NCI-H69 (cell line): ENCODE measurements around the gene ASB10.

Source experiments
- DNase-seq: peaks from one replicate; lab custom pipeline; 2025; lab: John Stamatoyannopoulos, UW

Gene ASB10

DNA sequence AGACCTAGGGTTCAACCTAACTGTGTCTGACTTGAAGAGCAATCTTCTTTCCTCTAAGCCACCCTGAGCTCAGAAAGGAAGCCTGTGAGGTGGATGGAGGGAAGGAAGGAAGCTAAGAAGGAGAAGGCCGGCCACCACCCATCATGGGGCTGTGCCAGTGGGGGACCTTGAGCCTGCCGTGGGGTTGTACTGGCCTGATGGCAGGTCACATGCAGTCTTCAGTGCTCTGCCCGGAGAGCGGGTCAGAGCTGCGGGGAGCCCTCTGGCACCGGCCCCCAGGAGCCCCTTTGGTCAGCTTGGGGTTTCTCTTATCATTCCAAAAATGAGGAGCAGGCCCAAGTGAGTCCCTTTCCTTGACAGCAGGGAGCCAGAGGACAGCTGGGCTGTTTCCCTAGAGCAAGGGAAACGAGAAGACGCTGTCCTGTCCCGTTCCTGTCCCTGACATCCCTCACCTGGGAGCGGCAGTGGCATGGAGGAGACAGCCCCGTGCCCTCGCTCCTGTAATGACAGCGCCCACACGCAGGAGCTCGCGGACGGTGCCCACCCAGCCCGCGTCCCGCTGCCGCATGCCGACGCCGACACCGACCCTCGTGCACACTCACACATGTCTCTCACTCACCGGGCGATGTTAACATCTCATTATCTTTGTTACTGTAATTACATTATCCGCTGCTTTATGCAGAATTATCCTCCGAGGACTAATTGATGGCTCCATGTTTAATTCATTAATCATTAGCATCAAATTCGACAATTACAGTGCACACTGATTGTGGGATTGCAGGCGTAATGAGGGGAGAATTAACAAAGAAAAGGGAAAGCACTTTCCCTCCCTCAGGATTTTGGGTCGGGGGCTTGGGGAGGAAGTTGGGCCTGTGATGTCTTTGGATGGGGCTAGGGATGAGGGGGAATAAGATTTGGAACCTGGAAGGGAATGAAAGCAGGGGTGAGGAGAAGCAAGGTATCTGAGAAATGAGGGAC is 50.9 kb downstream of the ASB10 start:
- no peak for DNase-seq

DNA sequence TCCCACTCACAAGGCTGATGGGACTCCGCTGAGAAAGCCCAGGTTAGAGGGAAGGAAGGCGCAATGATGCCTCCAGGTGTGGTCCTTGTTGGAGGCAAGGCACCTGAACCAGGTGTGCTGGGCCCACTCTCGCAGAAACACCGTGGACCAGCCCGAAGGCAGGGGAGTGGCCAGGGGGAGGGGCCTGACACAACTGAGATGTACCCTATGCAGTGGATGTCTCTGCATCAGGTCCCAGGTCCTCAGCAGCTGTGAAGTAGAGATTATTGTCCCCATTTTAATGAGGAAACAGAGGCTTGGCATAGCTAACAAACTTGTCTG is 51.6 kb downstream of the ASB10 start:
- DNase-seq = no peak

DNA sequence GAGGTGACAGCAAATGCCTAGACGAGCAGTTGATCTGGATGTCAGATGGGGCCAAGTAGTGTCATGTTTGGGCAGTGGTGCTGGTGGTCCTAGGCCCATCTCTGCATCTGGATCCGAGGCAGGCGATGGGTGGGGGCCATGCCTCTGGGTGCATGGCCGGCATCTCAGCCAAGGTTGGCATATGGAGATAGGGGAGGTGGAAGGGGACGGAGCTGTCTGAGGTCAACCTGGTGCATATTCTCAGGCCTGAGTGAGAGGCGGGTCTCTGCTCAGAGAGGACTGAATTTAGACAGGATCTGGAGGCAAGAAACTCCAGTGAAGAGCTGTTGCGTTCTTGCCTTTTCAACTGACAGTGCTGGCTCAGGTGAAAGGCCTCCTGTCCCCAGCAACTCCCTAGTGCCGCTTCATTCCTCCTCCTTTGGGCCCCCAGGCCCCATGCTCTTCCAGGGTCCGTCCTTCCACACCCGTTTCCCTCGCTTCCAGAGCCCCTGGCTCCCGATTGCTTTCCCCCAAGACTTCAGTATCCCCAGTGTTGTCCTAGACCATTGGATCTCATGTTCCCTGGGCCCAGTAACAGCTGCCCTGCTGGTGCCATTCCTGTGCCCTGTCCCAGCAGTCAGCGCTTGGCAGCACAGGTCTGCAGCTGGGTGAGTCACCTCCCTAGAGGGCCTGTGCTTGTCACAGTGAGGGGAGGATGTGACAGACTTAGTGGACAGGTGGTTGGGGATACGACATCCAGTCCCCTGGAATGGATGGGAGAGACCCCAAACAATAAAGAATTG is 52.1 kb downstream of the ASB10 start:
- no peak for DNase-seq

DNA sequence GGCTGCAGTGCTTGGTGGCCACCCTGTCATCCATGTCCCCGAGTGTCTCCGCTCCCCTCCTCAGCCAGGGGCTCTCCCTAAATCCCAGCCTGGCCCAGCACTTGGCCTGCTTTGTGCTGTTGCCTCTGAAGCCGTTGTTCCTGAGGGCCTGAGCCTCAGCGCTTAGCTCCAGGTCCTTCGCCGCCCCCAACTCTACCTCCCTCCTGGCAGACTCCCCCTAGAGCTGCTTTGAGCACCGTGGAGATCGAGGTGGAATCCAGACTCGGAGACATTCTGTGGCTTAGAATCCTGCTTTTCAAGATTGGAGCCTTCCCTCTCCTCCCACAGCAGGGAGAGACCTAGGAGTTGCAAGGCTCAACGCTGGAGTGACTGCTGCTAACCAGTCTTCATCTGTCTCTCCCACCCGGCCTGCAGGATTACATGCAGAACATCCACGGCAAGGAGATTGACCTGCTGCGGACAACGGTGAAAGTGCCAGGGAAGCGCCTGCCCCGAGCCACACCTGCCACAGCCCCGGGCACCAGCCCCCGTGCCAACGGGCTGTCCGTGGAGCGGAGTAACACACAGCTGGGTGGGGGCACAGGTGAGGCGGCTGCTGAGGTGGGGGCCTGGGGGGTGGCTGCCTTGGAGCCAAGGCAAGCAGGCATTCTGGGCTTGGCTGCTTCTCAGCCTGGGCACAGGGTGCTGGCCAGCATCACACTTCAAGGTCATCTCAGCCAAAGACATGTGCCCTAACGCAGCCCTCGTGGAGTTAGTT is 52.9 kb downstream of the ASB10 start:
- no peak for DNase-seq

DNA sequence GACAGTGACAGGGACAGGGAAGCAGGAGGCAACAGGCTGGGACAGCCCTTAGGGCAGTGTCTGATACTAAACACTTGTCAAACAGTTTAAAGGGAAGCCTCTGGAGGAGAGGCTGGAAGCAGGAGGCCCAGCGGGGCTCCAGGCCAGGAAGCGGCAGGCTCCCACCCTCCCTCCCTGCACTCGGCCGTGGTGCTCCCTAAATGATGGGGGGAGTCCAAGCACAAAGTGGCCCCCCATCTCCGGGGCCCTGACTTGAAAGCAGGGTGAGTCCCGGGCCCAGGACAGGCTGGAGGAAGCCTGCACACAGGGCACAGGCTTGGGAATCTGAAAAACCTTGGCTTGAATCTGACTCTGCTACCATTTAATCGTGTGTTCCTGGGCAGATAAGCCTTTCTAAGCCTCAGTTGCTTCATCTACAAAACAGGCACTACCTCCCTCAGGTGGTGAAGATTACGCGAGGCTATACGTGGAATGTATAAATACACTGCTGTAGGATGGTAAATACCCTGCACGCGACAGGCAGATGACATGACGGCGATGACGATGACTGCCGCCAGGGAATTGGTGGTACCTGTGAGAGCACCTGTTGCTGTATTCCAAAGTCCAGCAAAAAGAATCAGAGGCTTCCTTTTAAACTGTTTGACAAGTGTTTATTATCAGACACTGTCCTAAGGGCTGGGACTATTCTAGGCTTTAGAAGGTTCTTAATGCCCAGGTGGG is 53.6 kb downstream of the ASB10 start:
- DNase-seq = no peak

DNA sequence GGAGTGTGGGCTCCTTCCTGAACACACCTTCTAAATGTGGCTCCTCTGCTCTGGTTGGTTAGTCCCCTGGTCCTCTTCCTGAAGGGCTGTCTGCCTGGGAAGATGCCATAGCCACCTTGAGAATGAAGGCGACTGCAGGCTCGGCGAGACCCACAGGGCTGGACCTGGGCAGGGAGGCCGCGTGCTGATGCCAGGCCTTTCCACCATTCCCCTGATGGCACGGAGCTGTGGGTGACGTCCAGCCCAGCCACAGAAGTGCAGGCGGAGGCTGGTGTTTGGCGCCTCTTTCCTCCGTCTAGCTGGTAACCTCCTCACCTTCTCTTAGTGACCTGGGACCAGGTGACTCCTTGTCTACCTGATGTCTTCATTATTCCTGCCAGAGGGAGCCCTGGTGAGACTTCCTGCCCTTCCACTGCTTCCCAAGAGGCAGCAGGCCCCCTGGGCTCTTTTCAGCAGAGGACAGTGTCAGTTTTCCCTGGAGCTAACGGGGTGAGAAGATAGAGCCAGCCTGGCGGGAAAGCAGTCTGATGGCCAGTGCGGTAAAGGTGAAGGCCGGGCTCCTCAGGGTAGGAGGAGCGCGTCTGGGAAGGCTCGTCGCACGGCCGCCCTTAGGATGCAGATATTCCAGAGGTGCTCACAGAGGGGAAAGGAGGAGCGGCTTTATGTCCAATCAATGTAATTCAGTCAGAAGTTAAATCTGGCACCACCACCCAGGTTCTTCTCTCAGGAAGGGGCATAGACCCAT is 54.4 kb downstream of the ASB10 start:
- DNase-seq = no peak

DNA sequence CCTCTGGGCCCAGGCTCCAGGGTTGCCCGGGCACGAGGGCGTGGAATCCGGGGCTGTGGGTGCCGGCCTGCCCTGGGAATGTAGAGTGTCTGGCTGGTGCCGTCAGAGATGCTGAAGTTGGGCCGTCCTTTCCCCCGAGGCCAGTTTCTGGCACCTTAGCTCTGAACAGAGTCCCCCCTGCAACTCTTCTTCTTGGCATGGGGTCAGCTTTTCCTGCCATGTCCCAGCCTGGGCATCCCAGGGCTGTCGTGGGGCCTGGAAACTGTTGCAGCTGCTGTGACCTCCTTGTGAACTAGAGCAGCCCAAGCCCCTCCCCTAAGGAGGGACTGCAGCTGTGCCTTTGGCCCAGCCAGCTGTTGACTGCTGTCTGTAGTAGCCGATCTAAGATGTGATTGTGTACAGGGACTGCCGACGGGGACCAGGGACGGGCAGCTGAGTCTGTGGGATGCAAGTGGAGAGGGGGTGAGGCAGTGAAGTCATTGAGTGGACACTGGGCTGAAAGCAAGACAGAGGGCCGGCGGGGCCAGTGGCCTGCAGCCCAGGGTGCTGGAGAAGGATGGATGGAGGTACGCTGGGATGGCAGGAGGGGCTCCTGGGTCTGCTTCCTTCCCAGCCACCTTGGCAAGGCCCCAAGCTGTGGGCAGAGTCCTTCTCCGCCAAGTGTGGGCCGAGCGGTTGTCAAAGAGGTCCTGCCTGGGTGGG is 55.3 kb downstream of the ASB10 start:
- no peak for DNase-seq

DNA sequence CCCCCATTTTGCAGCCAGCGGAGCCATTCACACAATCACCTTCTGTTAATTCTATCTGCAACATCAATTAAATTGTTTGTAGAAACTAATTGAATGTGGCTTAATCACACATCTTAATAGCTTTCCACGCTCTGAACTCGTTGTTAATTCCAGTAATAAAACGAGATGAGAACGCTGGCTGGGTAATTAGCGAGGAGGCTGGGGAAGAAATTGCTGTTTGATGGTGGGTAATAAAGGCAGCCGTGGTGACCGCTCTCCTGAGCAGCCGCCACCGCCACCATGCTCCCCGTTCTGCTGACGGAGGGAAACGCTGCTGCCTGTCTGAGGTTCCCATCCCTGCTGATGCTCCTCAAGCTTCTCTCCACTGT is 55.8 kb downstream of the ASB10 start:
- peak; percentile 43 for DNase-seq

DNA sequence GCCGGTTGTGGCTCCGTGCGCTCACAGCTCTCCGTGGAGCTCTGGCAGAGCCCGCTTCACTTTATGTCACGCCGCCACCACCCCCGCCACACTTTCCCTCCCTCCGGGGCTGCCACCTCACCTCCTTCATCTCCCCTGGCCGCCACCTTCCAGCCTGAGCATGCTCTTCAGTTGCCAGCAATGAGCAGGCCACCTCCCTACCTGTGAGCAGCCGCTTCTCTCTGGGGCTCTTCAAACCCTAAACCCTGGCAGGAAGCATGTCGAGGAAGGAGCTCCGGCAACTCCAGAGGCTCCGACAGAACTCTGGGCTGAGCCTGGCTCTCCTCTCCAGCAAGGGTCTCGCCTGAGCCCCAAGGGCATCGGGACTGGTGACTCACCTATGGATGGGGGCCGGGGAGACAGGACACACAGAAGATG is 56.3 kb downstream of the ASB10 start:
- peak; percentile 43 for DNase-seq

DNA sequence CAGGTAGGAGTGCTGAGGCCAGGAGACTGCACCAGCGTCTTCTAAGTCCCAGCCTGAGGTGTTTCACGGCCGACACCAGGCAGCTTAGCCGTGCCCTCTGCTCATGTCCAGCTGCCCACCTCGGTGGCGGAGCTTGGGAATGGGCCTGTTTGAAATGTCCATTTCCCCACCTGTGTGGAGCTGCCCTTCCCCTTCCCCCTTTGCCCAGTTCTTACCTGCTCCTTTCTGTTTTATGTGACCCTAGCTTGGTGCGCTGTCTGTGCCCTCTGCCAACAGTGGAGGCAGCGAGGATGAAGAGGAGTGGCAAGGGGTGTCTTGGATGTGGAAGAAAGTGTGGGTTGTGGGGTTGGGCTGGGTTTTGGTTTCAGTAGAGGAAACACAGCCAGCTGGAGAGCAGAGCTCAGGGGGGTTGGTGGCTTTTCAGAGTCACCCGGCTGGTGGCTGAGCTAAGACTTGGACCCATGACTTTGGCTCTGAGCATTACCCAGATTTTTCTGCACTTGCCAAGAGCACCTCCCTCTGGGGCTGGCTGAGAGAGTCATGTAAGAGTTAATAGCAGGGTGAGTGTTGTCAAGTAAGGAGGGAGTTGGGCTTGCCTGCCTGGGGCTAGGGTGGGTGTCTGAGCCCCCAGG is 57.0 kb downstream of the ASB10 start:
- DNase-seq = no peak

DNA sequence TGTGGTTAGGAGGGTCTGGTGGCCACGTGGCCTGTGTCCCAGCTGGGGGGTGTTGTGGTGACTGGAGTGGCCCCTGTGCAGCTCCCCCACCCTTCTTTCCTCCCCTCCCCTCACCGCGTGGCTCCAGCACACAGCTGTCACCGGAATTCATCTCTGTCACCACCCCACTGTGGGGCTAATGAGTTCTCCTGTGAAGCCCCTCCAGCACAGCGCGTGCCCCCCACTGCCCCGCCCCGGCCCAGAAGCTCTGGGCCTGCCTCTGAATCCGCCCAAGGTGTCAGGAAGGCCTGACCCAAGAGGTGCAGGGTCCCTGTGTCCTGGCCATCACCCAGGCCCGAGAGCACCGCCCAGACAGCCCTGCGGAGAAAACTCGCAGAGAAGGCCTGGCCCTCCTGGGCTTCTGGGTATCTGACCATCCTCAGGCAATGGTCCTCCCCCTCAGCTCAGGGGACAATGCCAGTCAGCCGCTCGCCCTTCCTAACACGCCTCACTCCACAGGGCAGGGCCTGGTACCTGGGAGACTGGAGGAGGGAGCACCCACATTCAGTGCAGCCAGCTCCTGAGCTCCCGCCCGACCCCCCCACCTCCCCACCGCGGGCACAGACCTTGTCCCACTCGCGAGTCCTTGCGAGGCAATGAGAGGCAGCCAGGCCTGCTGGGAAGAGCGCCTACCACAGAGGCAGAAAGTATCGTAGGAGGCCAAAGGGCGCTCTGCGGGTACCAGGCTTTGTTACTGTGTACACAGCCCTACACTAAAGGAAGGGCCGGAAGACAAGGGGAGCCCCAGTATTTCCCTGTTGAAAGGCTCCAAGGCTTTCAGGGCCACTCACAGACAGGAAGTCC is 57.7 kb downstream of the ASB10 start:
- DNase-seq = no peak

DNA sequence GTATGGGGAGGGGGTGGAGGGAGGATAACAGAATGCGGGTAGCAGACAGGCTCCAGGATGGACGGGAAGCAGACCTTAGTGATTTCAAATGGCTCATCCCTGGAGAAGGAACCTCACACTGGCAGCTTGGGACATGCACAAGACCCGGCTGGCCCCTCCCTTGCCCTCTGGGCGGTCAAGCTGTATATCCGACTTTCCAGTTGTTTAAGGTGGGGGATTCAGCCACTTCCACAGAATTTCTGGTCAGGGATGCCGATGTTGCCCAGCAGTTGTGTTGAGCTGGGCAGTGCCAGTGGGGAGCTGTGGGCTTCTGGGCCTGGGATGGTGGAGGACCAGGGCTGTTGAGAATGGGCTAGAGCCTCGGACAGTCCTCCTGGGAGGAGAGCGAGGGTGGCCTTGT is 58.3 kb downstream of the ASB10 start:
- DNase-seq = no peak

DNA sequence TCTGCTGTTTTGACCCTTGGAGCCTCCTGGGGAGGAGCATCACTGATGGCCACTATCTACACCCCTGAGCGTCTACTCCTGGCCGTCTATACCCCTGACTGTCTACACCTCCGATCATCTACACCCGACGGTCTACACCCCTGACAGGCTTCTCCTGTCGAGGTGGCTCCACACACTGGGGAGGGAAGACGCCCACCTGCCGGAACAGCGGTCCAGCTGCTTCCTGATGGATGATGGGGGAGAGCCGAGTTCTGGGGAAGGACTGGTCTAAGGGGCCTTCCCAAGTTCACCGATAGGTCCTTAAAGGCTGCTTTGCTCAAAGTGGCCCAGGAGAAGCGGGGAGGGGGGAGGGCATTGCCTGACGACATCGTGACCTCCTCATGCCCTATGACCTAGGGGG is 58.9 kb downstream of the ASB10 start:
- DNase-seq = no peak

DNA sequence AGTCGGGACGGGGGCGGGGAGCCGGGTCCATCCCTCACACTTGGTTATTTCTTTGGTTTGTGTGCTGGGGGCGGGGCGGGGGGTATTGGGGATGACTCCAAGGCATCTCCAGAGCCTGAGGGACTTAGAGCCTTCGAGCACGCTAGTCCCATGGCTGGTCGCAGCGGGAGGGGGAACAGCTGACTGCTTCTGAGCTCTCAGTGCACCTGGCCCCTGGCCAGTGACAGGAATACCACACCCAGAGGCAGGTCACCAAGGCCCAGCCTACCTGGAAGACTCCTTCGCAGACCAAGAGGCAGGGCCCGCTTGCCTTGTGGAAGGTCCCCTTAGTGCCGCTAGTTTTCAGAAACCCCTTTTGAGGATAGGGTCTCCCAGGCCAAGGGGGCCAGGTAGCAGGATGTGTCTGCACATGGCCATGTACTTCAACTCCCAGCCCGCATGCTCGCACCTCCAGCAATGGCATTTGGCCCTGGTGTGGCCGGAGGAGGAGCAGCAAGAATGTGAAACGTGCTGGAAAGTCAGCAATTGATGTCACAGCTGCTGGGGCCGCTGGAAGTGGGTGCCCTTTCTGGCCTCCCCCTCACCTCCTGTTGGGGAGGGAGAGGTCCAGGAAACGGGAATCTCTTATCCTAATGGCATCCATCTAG is 60.4 kb downstream of the ASB10 start:
- DNase-seq = peak; percentile 23

DNA sequence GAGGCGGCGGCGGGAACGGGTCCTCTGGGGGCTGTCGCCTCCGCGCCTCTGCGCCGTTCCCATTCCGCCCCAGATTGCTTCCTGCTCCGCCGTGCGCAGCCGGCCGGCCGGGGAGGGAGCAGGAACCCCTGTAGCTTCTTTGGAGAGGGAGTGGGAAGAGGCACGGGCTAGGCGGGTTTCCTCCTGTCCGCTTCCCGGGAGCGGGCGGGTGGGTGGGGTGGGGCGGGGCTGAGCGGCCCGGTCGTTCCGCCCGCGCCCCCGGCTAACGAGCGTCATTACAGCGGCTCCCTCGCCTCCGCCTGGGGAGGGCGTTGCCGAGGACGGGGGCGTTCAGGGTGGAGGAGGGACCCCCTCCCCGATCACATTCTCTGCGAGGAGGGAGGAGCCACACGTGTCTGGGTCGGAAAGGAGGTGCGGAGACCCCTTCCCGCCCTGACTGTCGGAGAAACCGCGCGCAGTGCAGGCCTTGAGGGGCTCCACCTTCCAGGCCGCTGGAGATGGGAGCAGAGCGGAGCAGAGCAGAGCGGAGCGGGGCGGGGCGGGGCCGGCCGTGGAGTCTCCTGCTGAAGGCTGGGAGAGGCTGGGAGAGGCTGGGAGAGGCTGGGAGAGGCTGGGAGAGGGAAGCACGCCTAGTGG is 61.1 kb downstream of the ASB10 start:
- DNase-seq = peak; percentile 74
